Panc1 (cell line): ENCODE data around the gene TBC1D32. TPM values are rescaled to one million over a fixed set of nuclear protein-coding genes. Genes with fewer than 3 reads are reported as not detected.

Experiments used
- ATAC-seq: fragments of 200-7000 bp; cut with Tn5 transposase; 2 replicates; pipeline ENCODE4 v1.9.1; 2020; ENCODE audit warnings: mild to moderate bottlenecking, moderate library complexity
- BruUV-seq: library from RNA; stranded (reverse); fragments of 400-500 nt; replicated peaks from 2 replicates; lab custom pipeline; 2021; lab: Mats Ljungman, UMichigan
- CTCF ChIA-PET: fragments of 300-600 bp; sonication (Branson Sonifier 250); formaldehyde crosslinking; loops from one replicate; lab custom pipeline; 2022; ENCODE audit warnings: antibody characterized with exemption; lab: Charles Lee
- POLR2A ChIA-PET: fragments of 300-600 bp; sonication (Branson Sonifier 250); formaldehyde crosslinking; loops from one replicate; lab custom pipeline; 2022; ENCODE audit warnings: antibody characterized with exemption; lab: Charles Lee
- DNase-seq: peaks from one replicate; pipeline ENCODE4 v3.0.0-alpha.2; 2010; ENCODE audit warnings: low read depth, low spot score
- H3K27ac ChIP-seq: 2 replicates; pipeline ENCODE4 v1.5.1; 2011; ENCODE audit warnings: mild to moderate bottlenecking, low read length, inconsistent platforms
- H3K27me3 ChIP-seq: fragments of 200-500 bp; sonication (Bioruptor generic); 2 replicates; pipeline ENCODE4 v1.6.0; 2014; ENCODE audit warnings: low read length, inconsistent platforms; ENCODE audit not compliant: control insufficient read depth, insufficient read depth
- H3K36me3 ChIP-seq: fragments of 200-500 bp; sonication (Bioruptor generic); 2 replicates; pipeline ENCODE4 v1.5.1; 2014; ENCODE audit warnings: inconsistent platforms, mild to moderate bottlenecking, low read length, moderate library complexity; ENCODE audit not compliant: control insufficient read depth, insufficient read depth
- H3K4me1 ChIP-seq: 2 replicates; pipeline ENCODE4 v1.5.1; 2011; ENCODE audit warnings: inconsistent platforms, mild to moderate bottlenecking, low read length, moderate library complexity; ENCODE audit not compliant: control insufficient read depth, insufficient read depth
- H3K4me3 ChIP-seq, 2 experiments: 2 replicates each; pipeline ENCODE4 v1.5.1; 2011 to 2012; ENCODE audit warnings: low read depth in 2 of 2, low read length in 2 of 2, mild to moderate bottlenecking in 2 of 2, inconsistent platforms in 1 of 2, moderate library complexity in 1 of 2
- H3K9me3 ChIP-seq: fragments of 200-500 bp; sonication (Bioruptor generic); 2 replicates; pipeline ENCODE4 v1.5.1; 2014; ENCODE audit warnings: low read depth, mild to moderate bottlenecking, inconsistent platforms, low read length, moderate library complexity; ENCODE audit not compliant: control insufficient read depth, insufficient read depth
- POLR2AphosphoS5 ChIP-seq: IDR thresholded peaks from 2 replicates; pipeline ENCODE4 v1.6.1; 2012; ENCODE audit warnings: mild to moderate bottlenecking, low read depth, low read length, moderate library complexity
- SIN3A ChIP-seq: IDR thresholded peaks from 2 replicates; pipeline ENCODE4 v1.6.1; 2012; ENCODE audit warnings: low read depth, mild to moderate bottlenecking, low read length, moderate library complexity, borderline replicate concordance; ENCODE audit not compliant: insufficient read depth
- TCF7L2 ChIP-seq: IDR thresholded peaks from 2 replicates; pipeline ENCODE4 v1.6.1; 2011; ENCODE audit warnings: mild to moderate bottlenecking, low read depth, low read length, inconsistent platforms
- in situ Hi-C: cut with HindIII; loops from 2 replicates; pipeline ENCODE4 v1.10.0; 2016; ENCODE audit warnings: low sequenced_read_pairs, low pct_unique_long_range_greater_than_20kb
- intact Hi-C: fragments of 100-400 bp; cut with micrococcal nuclease; formaldehyde crosslinking; loops from one replicate; pipeline ENCODE4 v1.10.0; 2022; ENCODE audit not compliant: unreplicated experiment
- total RNA-seq: library from RNA; stranded (reverse); gene quantifications from one replicate; pipeline ENCODE4 v1.2.1, GENCODE V29; 2021; ENCODE audit not compliant: unreplicated experiment
- TF ChIP-seq, protein P1 (sequence below), 2 experiments: IDR thresholded peaks; 2 replicates each; pipeline ENCODE4 v1.6.1; 2011 to 2012; ENCODE audit warnings: low read depth in 2 of 2, control low read depth in 1 of 2, low read length in 1 of 2, mild to moderate bottlenecking in 1 of 2, moderate library complexity in 1 of 2; ENCODE audit not compliant: insufficient read depth in 1 of 2
- TF ChIP-seq, protein P2 (sequence below): fragments of 450-650 bp; IDR thresholded peaks from 2 replicates; pipeline ENCODE4 v1.5.1; 2017; ENCODE audit warnings: mild to moderate bottlenecking

The TBC1D32 gene
- total RNA-seq, 1 experiment from 2014 or later: 15.8 TPM

DNA sequence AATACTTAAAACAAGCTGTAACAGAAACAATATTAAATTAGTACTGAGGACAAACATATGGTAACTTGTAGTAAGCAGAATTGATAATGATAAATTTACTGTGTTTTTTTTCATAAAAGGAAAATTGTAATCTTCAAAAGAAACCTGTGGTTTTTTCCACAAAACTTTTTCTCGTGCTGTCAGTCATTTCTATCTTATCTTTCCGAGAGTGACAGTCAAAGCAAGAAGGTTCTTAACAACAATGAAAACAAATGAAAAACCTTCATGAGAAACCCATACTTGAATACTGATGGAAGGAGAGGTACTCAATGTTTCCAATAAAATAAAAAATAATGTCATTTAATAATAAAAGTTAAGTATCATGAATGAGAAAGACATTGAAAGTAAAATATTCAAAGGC, 174.0 kb downstream of the TBC1D32 start:
- ChIA-PET POLR2A (no interaction called here), CTCF (no interaction called here)
- TF ChIP-seq SIN3A: no peak
- no peak for TF ChIP-seq TCF7L2
- TF ChIP-seq, protein P1, sequence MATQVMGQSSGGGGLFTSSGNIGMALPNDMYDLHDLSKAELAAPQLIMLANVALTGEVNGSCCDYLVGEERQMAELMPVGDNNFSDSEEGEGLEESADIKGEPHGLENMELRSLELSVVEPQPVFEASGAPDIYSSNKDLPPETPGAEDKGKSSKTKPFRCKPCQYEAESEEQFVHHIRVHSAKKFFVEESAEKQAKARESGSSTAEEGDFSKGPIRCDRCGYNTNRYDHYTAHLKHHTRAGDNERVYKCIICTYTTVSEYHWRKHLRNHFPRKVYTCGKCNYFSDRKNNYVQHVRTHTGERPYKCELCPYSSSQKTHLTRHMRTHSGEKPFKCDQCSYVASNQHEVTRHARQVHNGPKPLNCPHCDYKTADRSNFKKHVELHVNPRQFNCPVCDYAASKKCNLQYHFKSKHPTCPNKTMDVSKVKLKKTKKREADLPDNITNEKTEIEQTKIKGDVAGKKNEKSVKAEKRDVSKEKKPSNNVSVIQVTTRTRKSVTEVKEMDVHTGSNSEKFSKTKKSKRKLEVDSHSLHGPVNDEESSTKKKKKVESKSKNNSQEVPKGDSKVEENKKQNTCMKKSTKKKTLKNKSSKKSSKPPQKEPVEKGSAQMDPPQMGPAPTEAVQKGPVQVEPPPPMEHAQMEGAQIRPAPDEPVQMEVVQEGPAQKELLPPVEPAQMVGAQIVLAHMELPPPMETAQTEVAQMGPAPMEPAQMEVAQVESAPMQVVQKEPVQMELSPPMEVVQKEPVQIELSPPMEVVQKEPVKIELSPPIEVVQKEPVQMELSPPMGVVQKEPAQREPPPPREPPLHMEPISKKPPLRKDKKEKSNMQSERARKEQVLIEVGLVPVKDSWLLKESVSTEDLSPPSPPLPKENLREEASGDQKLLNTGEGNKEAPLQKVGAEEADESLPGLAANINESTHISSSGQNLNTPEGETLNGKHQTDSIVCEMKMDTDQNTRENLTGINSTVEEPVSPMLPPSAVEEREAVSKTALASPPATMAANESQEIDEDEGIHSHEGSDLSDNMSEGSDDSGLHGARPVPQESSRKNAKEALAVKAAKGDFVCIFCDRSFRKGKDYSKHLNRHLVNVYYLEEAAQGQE (IDR thresholded peaks at IDR 0.05; ENCODE audit: insufficient read depth in 1 of 2, low read depth in 2 of 2, low read length in 1 of 2): no peak
- no peak for TF ChIP-seq POLR2AphosphoS5
- TF ChIP-seq, protein P2, sequence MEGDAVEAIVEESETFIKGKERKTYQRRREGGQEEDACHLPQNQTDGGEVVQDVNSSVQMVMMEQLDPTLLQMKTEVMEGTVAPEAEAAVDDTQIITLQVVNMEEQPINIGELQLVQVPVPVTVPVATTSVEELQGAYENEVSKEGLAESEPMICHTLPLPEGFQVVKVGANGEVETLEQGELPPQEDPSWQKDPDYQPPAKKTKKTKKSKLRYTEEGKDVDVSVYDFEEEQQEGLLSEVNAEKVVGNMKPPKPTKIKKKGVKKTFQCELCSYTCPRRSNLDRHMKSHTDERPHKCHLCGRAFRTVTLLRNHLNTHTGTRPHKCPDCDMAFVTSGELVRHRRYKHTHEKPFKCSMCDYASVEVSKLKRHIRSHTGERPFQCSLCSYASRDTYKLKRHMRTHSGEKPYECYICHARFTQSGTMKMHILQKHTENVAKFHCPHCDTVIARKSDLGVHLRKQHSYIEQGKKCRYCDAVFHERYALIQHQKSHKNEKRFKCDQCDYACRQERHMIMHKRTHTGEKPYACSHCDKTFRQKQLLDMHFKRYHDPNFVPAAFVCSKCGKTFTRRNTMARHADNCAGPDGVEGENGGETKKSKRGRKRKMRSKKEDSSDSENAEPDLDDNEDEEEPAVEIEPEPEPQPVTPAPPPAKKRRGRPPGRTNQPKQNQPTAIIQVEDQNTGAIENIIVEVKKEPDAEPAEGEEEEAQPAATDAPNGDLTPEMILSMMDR: no peak
- H3K36me3 ChIP-seq: no peaks in the 10 kb centered on the region
- H3K4me1 ChIP-seq: no peaks in the 10 kb centered on the region
- no peak overlapping the region for H3K27ac ChIP-seq
- no peak overlapping the region for H3K4me3 ChIP-seq
- intact Hi-C loops: no loop called here
- ATAC-seq (no peak), DNase-seq (no peak)
- H3K9me3 ChIP-seq: no peaks in the 10 kb centered on the region
- BruUV-seq: no TSS peak
- H3K27me3 ChIP-seq: no peaks in the 10 kb centered on the region
- in situ Hi-C loops: no loop called here

GRCh38 chr6:121158891-121159290, 175.4 kb downstream of the TBC1D32 start:
- no peaks in the 10 kb centered on the region for H3K9me3 ChIP-seq
- no peak overlapping the region for H3K4me3 ChIP-seq
- CTCF ChIA-PET: no interaction called here
- ATAC-seq (no peak), DNase-seq (no peak)
- no peaks in the 10 kb centered on the region for H3K27me3 ChIP-seq
- no peaks in the 10 kb centered on the region for H3K36me3 ChIP-seq
- H3K4me1 ChIP-seq: no peaks in the 10 kb centered on the region
- no peak overlapping the region for H3K27ac ChIP-seq
- TF ChIP-seq, protein P1 (IDR thresholded peaks at IDR 0.05; ENCODE audit: insufficient read depth in 1 of 2, low read depth in 2 of 2, low read length in 1 of 2): no peak
- TF ChIP-seq POLR2AphosphoS5 (no peak), SIN3A (no peak), TCF7L2 (no peak)
- TF ChIP-seq, protein P2: no peak
- POLR2A ChIA-PET: no interaction called here
- no TSS peak for BruUV-seq
- intact Hi-C loops: no loop called here
- in situ Hi-C loops: no loop called here
